NCI-H226 (cell line): ENCODE results near the gene TRAF4.

Experiments
- DNase-seq: peaks from one replicate; pipeline ENCODE4 v3.0.0-alpha.2; 2015

TRAF4 gene

GRCh38 chr17:28743243-28744103 lies at the start of gene TRAF4:
Gene TRAF4, plus strand, starts transcription at chr17:28744011. Its CDS starts 102 bp downstream, at chr17:28744113.
- peak; percentile 93 for DNase-seq

GRCh38 chr17:28698253-28698941 lies 45.4 kb upstream of the TRAF4 start:
- DNase-seq, result no peak

- no peak for DNase-seq
Observed at GRCh38 chr17:28700278-28700677, 43.5 kb upstream of the TRAF4 start.

GRCh38 chr17:28700830-28701492 lies 42.9 kb upstream of the TRAF4 start:
- no peak for DNase-seq

- DNase-seq, result no peak
Observed at GRCh38 chr17:28702026-28702751, 41.6 kb upstream of the TRAF4 start.

- DNase-seq, result no peak
Observed at GRCh38 chr17:28702752-28703150, 41.1 kb upstream of the TRAF4 start.

- DNase-seq, result no peak
Observed at GRCh38 chr17:28703552-28704218, 40.1 kb upstream of the TRAF4 start.

GRCh38 chr17:28704219-28704858 lies 39.5 kb upstream of the TRAF4 start:
- DNase-seq, result no peak

GRCh38 chr17:28705074-28705659 lies 38.6 kb upstream of the TRAF4 start:
- no peak for DNase-seq

- no peak for DNase-seq
Observed at GRCh38 chr17:28705728-28706334, 38.0 kb upstream of the TRAF4 start.

- DNase-seq, result no peak
Observed at GRCh38 chr17:28706471-28707338, 37.1 kb upstream of the TRAF4 start.

GRCh38 chr17:28707339-28707720 lies 36.5 kb upstream of the TRAF4 start:
- no peak for DNase-seq

- DNase-seq, result peak; percentile 90
Observed at GRCh38 chr17:28710861-28711722, 32.7 kb upstream of the TRAF4 start.

- no peak for DNase-seq
Observed at GRCh38 chr17:28711723-28712031, 32.1 kb upstream of the TRAF4 start, which contains the start of gene PROCA1. Gene PROCA1, minus strand, starts transcription at chr17:28711888. Its CDS starts 228 bp downstream, at chr17:28711660.

- DNase-seq, result no peak
Observed at GRCh38 chr17:28712032-28712704, 31.6 kb upstream of the TRAF4 start.

GRCh38 chr17:28712705-28713415 lies 31.0 kb upstream of the TRAF4 start:
- DNase-seq, result no peak

- no peak for DNase-seq
Observed at GRCh38 chr17:28714281-28714680, 29.5 kb upstream of the TRAF4 start.

GRCh38 chr17:28715217-28715616 lies 28.6 kb upstream of the TRAF4 start:
- no peak for DNase-seq
